Brain microvascular endothelial cell (primary cell): Measurements from ENCODE around the gene GRIN2D.

Experiments used
- DNase-seq: peaks from one replicate; pipeline ENCODE4 v3.0.0-alpha.2; 2020
- H3K27ac ChIP-seq: fragments of 250-450 bp; sonication (Bioruptor Pico); 2 replicates; pipeline ENCODE4 v1.5.1; 2020; ENCODE audit warnings: mild to moderate bottlenecking, moderate library complexity
- H3K27me3 ChIP-seq: fragments of 250-450 bp; sonication (Bioruptor Pico); replicated peaks from 2 replicates; pipeline ENCODE4 v1.5.1; 2020; ENCODE audit warnings: mild to moderate bottlenecking
- H3K36me3 ChIP-seq: fragments of 250-450 bp; sonication (Bioruptor Pico); replicated peaks from 2 replicates; pipeline ENCODE4 v1.5.1; 2020; ENCODE audit warnings: mild to moderate bottlenecking
- H3K4me3 ChIP-seq: 2 replicates; pipeline ENCODE4 v1.5.1; 2011; ENCODE audit warnings: low read depth, mild to moderate bottlenecking, control low read depth, low read length, moderate library complexity
- in situ Hi-C: cut with HindIII; loops from 2 replicates; pipeline ENCODE4 v1.10.0; 2017; ENCODE audit warnings: low sequenced_read_pairs, low pct_ligation_motif_present
- TF ChIP-seq, protein P1 (sequence below): IDR thresholded peaks from 2 replicates; pipeline ENCODE4 v1.5.1; 2011; ENCODE audit warnings: low read depth, mild to moderate bottlenecking, moderate library complexity, low read length, control low read depth, inconsistent platforms; ENCODE audit errors: missing control alignments

GRIN2D gene

GRCh38 chr19:48351341-48351752 is 42.1 kb upstream of the GRIN2D start:
- Histone ChIP-seq H3K36me3 (no peaks in the 10 kb centered on the region), H3K27ac (no peak overlapping the region), H3K27me3 (no peaks in the 10 kb centered on the region), H3K4me3 (no peak overlapping the region)
- in situ Hi-C loops = no loop called here
- TF ChIP-seq, protein P1, sequence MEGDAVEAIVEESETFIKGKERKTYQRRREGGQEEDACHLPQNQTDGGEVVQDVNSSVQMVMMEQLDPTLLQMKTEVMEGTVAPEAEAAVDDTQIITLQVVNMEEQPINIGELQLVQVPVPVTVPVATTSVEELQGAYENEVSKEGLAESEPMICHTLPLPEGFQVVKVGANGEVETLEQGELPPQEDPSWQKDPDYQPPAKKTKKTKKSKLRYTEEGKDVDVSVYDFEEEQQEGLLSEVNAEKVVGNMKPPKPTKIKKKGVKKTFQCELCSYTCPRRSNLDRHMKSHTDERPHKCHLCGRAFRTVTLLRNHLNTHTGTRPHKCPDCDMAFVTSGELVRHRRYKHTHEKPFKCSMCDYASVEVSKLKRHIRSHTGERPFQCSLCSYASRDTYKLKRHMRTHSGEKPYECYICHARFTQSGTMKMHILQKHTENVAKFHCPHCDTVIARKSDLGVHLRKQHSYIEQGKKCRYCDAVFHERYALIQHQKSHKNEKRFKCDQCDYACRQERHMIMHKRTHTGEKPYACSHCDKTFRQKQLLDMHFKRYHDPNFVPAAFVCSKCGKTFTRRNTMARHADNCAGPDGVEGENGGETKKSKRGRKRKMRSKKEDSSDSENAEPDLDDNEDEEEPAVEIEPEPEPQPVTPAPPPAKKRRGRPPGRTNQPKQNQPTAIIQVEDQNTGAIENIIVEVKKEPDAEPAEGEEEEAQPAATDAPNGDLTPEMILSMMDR = peak; percentile 91
- DNase-seq = peak; percentile 55

DNA sequence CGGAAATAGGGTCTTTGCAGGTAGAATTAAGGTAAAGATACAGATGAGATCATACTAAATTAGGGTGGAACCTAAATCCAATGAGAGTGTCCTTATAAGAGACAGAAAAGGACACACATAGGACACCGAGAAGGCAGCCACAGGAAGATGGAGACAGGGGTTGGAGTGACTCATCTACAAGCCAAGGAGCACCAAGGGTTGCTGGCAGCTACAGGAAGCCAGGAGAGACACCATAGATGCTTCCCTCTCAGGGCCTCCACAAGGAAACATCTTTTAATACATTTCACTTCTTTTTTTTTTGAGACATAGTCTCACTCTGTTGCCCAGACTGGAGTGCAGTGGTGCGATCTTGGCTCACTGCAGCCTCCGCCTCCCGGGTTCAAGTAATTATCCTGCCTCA is 39.8 kb upstream of the GRIN2D start:
- H3K27me3 ChIP-seq = no peaks in the 10 kb centered on the region

GRCh38 chr19:48354332-48354992 is 39.0 kb upstream of the GRIN2D start:
- no peak overlapping the region for H3K27ac ChIP-seq
- in situ Hi-C loops = no loop called here

More for the DNA sequence above, 39.8 kb upstream of the GRIN2D start:
- in situ Hi-C loops = no loop called here
- H3K36me3 ChIP-seq = no peaks in the 10 kb centered on the region
- TF ChIP-seq, protein P1 = no peak
- no peak overlapping the region for H3K27ac ChIP-seq
- H3K4me3 ChIP-seq = no peak overlapping the region
- no peak for DNase-seq

GRCh38 chr19:48355365-48355954 is 38.0 kb upstream of the GRIN2D start:
- H3K4me3 ChIP-seq = no peak overlapping the region
- no peaks in the 10 kb centered on the region for H3K36me3 ChIP-seq
- in situ Hi-C loops = no loop called here
- H3K27me3 ChIP-seq = no peaks in the 10 kb centered on the region
- no peak overlapping the region for H3K27ac ChIP-seq
- DNase-seq = no peak
- TF ChIP-seq, protein P1 = no peak

More at GRCh38 chr19:48354332-48354992, 39.0 kb upstream of the GRIN2D start:
- TF ChIP-seq, protein P1 = no peak
- H3K4me3 ChIP-seq = no peak overlapping the region
- H3K27me3 ChIP-seq = no peaks in the 10 kb centered on the region
- peak; percentile 43 for DNase-seq
- H3K36me3 ChIP-seq = no peaks in the 10 kb centered on the region

- H3K27ac ChIP-seq = no peak overlapping the region
- H3K4me3 ChIP-seq = no peak overlapping the region
- no peaks in the 10 kb centered on the region for H3K27me3 ChIP-seq
- in situ Hi-C loops = no loop called here
- H3K36me3 ChIP-seq = no peaks in the 10 kb centered on the region
- no peak for DNase-seq
- TF ChIP-seq, protein P1 = no peak
Measured at GRCh38 chr19:48359123-48359522, 34.3 kb upstream of the GRIN2D start.
